ENCODE measurements around the gene MFAP4. TPM values are rescaled to one million over a fixed set of nuclear protein-coding genes. Genes with fewer than 3 reads are reported as not detected.
"Not testable (repeated sequence)": the region's sequence is repeated elsewhere in the genome, so short reads cannot be mapped to it uniquely, and the experiment has no call there.

The MFAP4 gene
- total RNA-seq, 1 experiment from 2014 or later = 24.8 TPM

DNA sequence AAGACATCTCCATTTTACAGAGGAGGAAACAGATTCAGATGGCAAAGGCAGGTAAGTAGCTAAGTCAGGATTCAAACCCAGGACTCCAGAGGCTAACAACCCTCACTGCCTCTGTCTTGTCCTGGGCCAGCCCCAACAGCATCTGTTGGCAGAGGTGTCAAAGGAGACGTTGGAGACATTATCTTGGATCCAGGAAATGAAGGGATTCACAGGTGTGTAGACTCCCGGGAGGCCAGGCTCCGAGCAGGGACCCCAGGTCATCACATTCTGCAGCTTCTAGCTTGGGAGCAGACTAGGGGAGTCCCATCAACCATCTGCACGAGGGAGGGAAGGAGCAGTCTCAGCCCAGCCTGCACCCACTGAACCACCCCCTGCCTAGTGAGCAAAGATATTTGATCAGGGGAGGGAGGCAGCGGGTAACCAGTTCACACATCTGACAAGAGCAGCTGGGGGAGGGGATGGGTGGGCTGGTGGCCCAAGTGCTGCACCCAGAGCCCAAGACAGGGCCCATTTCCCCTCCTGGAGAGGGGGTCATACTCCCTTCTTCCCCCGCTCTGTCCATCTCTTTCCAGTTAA, 23.4 kb downstream of the MFAP4 start:
- Histone ChIP-seq H3K27me3 (ENCODE audit: control insufficient read depth, insufficient read depth, low read length) (no peaks in the 10 kb centered on the region), H3K36me3 (replicated peaks; ENCODE audit: control insufficient read depth, insufficient read depth, low read length) (peaks cover 3% of the 10 kb centered on the region), H3K4me3 (ENCODE audit: insufficient read depth, low read depth, low read length) (no peak overlapping the region)
- DNase-seq = no peak

DNA sequence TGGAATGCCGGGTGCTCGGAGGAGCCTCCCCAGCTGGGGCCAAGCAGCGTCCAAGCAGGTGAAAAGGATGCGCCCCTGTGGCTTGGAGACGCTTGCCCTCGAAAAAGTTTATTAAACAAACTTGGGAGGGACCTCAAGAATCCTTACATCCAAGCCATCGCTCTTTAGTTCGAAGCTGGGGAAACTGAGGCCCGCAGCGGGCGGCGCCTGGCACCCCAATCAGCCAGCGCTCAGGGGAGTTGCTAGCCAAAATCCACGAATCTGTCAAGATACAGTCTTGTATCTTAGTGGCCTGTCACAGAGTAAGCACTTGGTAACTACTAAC, 23.9 kb downstream of the MFAP4 start:
- H3K4me3 ChIP-seq (ENCODE audit: insufficient read depth, low read depth, low read length) = peak overlapping the region; percentile 71
- H3K27me3 ChIP-seq (ENCODE audit: control insufficient read depth, insufficient read depth, low read length) = no peaks in the 10 kb centered on the region
- DNase-seq = no peak
- peaks cover 3% of the 10 kb centered on the region for H3K36me3 ChIP-seq (replicated peaks; ENCODE audit: control insufficient read depth, insufficient read depth, low read length)

DNA sequence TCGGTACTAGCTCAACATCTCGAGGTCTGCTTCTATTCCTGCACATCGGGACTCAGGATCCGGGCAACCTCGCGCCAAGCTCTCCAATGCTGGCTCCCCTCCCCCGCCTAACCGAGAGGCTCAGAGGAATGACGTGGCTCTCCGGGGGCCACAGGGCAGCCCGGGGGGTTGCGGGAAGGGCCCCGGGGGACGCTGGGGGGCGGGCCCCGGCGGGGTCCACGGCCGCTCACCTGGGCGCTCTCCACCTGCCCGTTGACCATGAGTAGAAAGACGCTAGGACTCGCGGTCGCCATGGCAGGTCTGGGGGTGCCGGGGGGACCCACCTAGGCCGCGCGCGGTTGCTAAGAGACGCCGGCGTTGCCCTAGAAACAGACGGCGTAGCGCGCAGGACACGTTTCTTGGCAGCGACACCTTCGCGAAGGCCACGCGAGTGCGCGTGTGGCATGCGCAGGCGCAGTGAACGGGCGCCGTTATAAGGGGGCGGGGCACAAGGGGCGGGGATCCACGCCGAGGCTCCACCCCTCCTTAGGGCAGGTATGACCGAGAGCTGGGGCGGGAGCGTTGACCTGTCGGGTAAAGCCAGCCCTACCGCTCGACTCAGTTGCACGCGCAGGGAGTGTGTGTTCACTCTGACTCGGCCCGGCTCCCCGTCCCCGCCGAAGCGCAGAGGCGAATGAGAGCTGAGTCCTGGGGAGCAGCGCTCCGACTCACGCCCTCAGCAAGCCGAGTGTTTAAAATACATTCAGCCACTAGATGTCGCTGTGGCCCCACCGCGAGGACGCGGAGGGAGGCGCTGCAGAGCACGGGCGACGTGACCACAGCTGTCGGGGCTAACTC, 24.5 kb downstream of the MFAP4 start, which contains the start of gene B9D1:
B9D1 (minus strand) TSS at position 447 of the 837 bp plus-strand sequence; CDS start at position 293, 154 bp downstream.
- H3K4me3 ChIP-seq (ENCODE audit: insufficient read depth, low read depth, low read length) = peak within 1 kb of the TSS; percentile 71
- peaks cover 5% of the 10 kb centered on the region for H3K36me3 ChIP-seq (replicated peaks; ENCODE audit: control insufficient read depth, insufficient read depth, low read length)
- H3K27me3 ChIP-seq (ENCODE audit: control insufficient read depth, insufficient read depth, low read length) = no peaks in the 10 kb centered on the region
- DNase-seq = peak; percentile 98

DNA sequence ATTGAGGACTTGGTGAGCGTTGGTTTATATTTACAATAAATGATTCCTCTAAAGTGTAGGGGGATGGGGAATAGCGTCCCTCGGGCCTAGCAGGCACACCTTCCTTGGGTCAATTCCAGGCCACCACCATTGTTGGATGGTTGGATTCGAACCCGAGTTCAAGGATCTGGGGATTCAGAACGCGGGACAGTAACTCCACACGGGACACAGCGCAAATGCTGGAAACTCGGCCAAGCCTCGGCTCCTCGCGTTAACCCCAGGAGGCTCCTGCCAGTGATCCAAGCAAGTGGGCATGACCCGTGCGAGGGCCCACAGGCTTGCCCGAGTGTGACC, 25.1 kb downstream of the MFAP4 start:
- no peak for DNase-seq
- Histone ChIP-seq H3K27me3 (ENCODE audit: control insufficient read depth, insufficient read depth, low read length) (no peaks in the 10 kb centered on the region), H3K4me3 (ENCODE audit: insufficient read depth, low read depth, low read length) (peak overlapping the region; percentile 71), H3K36me3 (replicated peaks; ENCODE audit: control insufficient read depth, insufficient read depth, low read length) (peaks cover 9% of the 10 kb centered on the region)

DNA sequence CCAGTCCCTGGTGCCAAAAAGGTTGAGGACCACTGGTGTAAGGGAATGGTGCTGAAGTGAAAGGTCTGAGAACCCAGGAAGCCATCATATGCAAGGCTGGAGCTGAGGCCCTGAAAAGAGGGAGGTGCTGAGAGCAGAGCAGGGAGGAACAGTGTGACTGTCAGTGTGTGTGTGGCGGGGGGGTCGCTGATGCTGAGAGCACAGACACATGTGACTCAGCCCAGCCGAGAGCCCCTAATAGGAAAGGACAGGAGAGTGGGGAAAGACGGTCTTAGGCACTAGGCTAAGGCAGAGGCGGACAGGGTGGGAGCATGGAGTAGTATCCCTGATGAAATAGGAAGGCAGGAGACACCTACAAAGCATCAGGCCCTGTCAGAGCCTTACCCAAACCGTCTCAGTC, 25.7 kb downstream of the MFAP4 start:
- Histone ChIP-seq H3K27me3 (ENCODE audit: control insufficient read depth, insufficient read depth, low read length) (no peaks in the 10 kb centered on the region), H3K4me3 (ENCODE audit: insufficient read depth, low read depth, low read length) (peak overlapping the region; percentile 71; the same call in 1 of the 2 replicates), H3K36me3 (replicated peaks; ENCODE audit: control insufficient read depth, insufficient read depth, low read length) (peaks cover 9% of the 10 kb centered on the region)
- no peak for DNase-seq

DNA sequence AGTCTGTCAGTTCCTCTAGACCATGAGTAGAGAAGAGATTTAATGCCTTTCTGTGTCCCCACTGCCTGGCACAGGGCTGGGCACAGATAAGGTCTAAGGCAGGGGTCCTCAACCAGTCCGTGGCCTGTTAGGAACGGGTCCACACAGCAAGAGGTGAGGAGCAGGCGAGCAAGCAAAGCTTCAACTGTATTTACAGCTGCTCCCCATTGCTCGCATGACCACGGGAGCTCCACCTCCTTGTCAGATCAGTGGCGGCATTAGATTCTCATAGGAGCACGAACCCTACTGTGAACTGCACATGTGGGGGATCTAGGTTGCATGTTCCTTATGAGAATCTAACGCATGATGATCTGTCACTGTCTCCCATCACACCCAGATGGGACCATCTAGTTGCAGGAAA, 26.2 kb downstream of the MFAP4 start:
- no peak overlapping the region for H3K4me3 ChIP-seq (ENCODE audit: insufficient read depth, low read depth, low read length)
- peaks cover 9% of the 10 kb centered on the region for H3K36me3 ChIP-seq (replicated peaks; ENCODE audit: control insufficient read depth, insufficient read depth, low read length)
- no peak for DNase-seq

DNA sequence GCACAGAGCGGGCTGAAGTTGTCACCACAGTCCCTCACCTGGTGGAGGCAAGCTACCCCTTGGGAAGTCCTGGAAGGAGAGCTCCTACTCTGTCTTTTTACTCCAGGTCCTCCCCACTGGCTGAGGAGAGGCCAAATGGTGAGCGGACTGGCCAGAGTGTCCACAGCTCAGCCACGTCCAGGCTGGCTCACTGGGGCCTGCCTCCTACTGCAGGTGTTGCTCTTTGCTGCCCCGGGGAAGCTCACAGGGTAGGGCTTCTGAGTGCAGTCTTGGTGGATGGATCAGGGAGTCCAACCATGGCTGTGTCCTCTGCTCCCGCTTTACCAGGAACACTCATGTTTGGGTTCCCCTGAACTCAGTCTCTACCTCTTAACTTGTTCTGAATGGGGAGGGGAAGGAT, 27.1 kb downstream of the MFAP4 start:
- H3K4me3 ChIP-seq (ENCODE audit: insufficient read depth, low read depth, low read length) = no peak overlapping the region
- no peak for DNase-seq
- peaks cover 9% of the 10 kb centered on the region for H3K36me3 ChIP-seq (replicated peaks; ENCODE audit: control insufficient read depth, insufficient read depth, low read length)
- no peaks in the 10 kb centered on the region for H3K27me3 ChIP-seq (ENCODE audit: control insufficient read depth, insufficient read depth, low read length)

More for the DNA sequence above, 26.2 kb downstream of the MFAP4 start:
- H3K27me3 ChIP-seq (ENCODE audit: control insufficient read depth, insufficient read depth, low read length) = no peaks in the 10 kb centered on the region

DNA sequence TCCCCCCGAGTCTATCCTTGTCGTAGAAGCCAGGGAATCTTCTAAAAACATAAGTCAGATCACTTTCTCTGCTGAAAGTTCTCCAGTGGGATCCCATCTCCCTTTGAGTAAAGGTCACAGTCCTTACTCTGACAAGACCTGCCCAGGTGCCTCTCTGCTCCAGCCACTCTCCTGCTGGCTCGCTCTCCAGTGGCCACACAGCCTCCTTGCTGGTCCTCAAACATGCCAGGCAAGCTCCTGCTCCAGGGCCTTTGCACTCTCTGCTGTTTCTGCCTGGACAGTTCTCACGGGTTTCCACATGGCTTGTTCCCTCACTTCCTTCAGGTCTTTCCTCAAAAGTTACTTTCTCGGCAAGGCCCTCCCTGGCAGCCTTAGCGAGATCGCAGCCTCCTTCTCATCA, 27.8 kb downstream of the MFAP4 start:
- Histone ChIP-seq H3K36me3 (replicated peaks; ENCODE audit: control insufficient read depth, insufficient read depth, low read length) (peaks cover 9% of the 10 kb centered on the region), H3K4me3 (ENCODE audit: insufficient read depth, low read depth, low read length) (no peak overlapping the region), H3K27me3 (ENCODE audit: control insufficient read depth, insufficient read depth, low read length) (no peaks in the 10 kb centered on the region)
- DNase-seq = no peak

DNA sequence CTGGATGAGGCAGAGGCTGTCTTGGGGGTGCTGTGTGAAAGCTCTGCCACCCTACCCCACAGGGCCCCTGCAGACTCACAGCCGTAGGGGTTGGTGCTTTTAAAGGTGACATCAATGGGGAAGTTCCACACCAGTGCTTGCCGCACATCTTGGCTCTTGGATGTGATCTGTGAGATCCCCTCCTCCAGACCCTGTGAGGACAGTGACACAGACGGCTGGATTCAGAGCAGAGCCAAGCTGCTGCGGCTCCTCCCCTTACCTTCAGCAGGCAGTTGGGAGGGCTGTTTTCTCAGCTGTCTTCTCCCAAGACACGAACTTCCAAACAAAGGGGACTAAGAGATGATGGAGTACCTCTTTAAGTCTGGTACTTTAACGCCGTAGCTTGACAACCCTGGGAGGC, 29.2 kb downstream of the MFAP4 start:
- Histone ChIP-seq H3K36me3 (replicated peaks; ENCODE audit: control insufficient read depth, insufficient read depth, low read length) (peaks cover 9% of the 10 kb centered on the region), H3K4me3 (ENCODE audit: insufficient read depth, low read depth, low read length) (no peak overlapping the region), H3K27me3 (ENCODE audit: control insufficient read depth, insufficient read depth, low read length) (no peaks in the 10 kb centered on the region)
- DNase-seq = no peak

DNA sequence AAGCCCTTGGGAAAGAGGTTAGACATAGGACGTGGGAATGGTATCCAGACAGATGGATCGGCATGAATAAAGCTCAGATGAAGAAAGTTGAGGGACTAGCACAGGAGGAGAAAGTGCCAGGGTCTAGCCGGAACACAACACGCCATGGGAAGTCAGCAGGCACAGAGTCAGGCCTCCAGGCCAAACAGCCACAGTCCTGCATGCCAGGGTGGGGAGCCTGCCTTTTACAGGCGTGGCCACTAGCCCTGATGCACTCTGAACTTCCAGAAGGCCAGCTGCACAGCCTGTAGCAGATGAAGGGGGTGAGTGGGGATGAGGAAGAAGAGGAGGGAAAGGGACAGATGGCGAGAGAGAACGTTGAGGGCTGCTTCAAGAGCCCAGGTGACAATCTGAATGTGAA, 29.6 kb downstream of the MFAP4 start:
- Histone ChIP-seq H3K36me3 (replicated peaks; ENCODE audit: control insufficient read depth, insufficient read depth, low read length) (peaks cover 9% of the 10 kb centered on the region), H3K27me3 (ENCODE audit: control insufficient read depth, insufficient read depth, low read length) (no peaks in the 10 kb centered on the region), H3K4me3 (ENCODE audit: insufficient read depth, low read depth, low read length) (no peak overlapping the region)
- no peak for DNase-seq

DNA sequence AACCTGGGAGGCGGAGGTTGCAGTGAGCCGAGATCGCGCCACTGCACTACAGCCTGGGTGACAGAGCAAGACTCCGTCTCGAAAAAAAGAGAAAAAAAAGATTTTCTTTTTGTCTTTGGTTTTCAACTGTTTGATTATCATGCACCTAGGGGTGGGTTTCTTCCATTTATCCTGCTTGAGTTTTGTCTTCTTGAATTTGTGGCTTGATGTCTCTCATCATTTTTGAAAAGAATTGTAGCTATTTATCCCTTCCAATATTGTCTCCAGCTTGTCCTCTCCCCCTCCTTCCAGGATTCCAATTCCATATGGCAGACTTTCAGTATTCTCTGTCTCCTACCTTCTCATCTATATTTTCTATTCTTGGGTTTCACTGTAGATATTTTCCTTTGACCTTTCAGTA, 32.2 kb downstream of the MFAP4 start:
- H3K27me3 ChIP-seq (ENCODE audit: control insufficient read depth, insufficient read depth, low read length) = no peaks in the 10 kb centered on the region
- peaks cover 9% of the 10 kb centered on the region for H3K36me3 ChIP-seq (replicated peaks; ENCODE audit: control insufficient read depth, insufficient read depth, low read length)
- H3K4me3 ChIP-seq (ENCODE audit: insufficient read depth, low read depth, low read length) = no peak overlapping the region
- DNase-seq = no peak

DNA sequence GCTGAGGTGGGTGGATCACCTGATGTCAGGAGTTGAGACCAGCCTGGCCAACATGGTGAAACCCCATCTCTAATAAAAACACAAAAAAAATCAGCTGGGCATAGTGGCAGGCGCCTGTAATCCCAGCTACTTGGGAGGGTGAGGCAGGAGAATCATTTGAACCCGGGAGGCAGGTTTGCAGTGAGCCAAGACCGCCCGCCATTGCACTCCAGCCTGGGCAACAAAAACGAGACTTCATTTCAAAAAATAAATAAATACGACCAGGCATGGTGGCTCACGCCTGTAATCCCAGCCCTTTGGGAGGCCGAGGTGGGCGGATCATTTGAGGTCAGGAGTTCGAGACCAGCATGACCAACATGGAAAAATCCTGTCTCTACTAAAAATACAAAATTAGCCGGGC, 33.6 kb downstream of the MFAP4 start:
- H3K4me3 ChIP-seq (ENCODE audit: insufficient read depth, low read depth, low read length); H3K27me3 ChIP-seq (ENCODE audit: control insufficient read depth, insufficient read depth, low read length); H3K36me3 ChIP-seq (replicated peaks; ENCODE audit: control insufficient read depth, insufficient read depth, low read length); DNase-seq: not testable (repeated sequence)

DNA sequence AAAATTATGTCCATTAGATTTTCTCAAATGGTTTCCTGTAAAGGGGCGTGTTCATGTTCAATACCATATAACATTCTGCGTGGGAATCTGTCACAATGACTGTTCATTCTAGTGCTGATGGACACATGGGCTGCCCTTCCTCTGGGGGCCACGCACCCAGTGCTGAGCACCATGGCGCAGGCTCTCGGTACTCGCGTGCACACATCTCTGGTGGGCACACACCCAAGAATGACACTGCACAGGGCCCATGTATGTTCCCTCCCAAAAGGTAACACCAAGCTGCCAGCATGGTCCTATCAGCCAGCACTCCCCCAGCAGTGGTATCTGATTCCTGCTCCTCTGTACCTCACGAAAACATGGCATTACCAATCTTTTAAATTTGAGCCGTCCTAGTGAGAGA, 38.2 kb downstream of the MFAP4 start:
- Histone ChIP-seq H3K4me3 (ENCODE audit: insufficient read depth, low read depth, low read length) (no peak overlapping the region), H3K36me3 (replicated peaks; ENCODE audit: control insufficient read depth, insufficient read depth, low read length) (peaks cover 2% of the 10 kb centered on the region), H3K27me3 (ENCODE audit: control insufficient read depth, insufficient read depth, low read length) (no peaks in the 10 kb centered on the region)
- no peak for DNase-seq

DNA sequence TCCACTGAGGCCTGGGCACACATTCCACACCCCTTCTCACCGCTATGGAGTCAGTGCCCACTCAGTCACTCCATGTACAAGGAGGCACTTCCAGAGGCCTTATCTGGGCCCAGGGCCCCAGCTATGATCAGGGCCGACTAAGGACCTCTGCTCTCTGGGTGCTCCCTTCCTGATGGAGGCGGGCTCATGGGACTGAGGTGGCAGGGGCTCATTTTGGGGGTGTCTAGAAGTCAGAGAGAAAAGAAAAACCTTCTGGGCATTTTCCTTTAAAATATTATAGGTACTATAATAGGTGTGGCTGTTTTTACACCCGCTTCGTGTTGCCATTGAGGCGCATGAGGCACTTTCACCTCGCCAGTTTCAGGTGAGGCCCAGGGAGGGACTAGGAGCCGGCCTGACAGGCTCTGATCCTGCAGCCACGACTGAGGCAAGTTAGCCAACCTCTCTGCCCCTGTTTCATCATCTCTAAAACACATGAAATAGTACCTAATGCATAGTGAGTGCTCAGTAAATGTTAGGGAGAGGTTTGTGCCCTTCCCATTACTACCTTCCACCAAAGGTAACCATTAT, 38.8 kb downstream of the MFAP4 start:
- Histone ChIP-seq H3K27me3 (ENCODE audit: control insufficient read depth, insufficient read depth, low read length) (no peaks in the 10 kb centered on the region), H3K36me3 (replicated peaks; ENCODE audit: control insufficient read depth, insufficient read depth, low read length) (peaks cover 2% of the 10 kb centered on the region), H3K4me3 (ENCODE audit: insufficient read depth, low read depth, low read length) (no peak overlapping the region)
- DNase-seq = peak; percentile 10

DNA sequence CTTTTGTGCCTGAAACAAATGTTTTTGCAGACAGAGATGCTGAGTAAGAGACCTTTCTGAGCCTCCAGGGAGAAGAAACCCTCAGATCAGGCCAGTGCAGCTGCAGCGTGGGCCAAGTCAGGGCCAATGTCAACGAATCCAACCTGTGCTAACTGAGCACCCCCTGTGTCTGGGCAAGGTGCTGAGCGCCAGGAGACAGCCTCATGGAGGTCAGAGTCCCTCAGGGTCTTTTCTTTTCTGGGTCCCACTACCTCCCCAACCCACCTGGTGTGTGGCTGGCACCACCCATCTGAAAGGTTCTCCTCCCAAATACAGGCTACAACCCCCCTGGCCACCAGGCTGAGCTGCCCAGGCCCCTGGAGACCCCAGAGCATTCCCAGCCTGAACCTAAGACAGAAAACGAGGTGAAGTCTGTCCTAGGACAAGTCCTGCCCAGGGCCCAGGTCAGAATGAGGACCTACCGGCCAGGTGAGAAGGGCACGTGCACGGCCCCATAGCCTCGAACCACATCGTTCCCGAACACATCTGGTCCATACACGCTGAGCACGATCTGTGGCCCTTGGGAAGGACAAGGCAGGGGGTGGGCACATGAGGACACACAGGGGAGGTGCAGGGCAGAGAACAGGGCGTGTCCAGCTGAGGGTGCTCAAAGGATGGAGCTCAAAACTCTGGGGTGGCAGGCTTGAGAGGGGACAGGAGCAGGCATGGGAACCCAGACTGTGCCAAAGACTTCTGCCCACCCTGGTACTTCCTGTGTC, 39.5 kb downstream of the MFAP4 start:
- peaks cover 2% of the 10 kb centered on the region for H3K36me3 ChIP-seq (replicated peaks; ENCODE audit: control insufficient read depth, insufficient read depth, low read length)
- no peaks in the 10 kb centered on the region for H3K27me3 ChIP-seq (ENCODE audit: control insufficient read depth, insufficient read depth, low read length)
- no peak overlapping the region for H3K4me3 ChIP-seq (ENCODE audit: insufficient read depth, low read depth, low read length)
- DNase-seq = peak; percentile 16
